ENCODE results near the gene SYTL2. TPM values are rescaled to one million over a fixed set of nuclear protein-coding genes. Genes with fewer than 3 reads are reported as not detected.
"Not testable (repeated sequence)": the region's sequence is repeated elsewhere in the genome, so short reads cannot be mapped to it uniquely, and the experiment has no call there.

SYTL2 gene
- total RNA-seq, 2 donors from 2014 or later = 1.7 to 3.4 TPM

GRCh38 chr11:85661972-85662664, 148.8 kb downstream of the SYTL2 start:
- peaks cover 32% of the 10 kb centered on the region for H3K4me1 Mint-ChIP-seq
- peaks cover 45% of the 10 kb centered on the region for H3K36me3 Mint-ChIP-seq (ENCODE audit: low read depth)
- peak overlapping the region; percentile 95 for H3K9ac ChIP-seq (ENCODE audit: extremely low read depth, low read length, poor library complexity, severe bottlenecking)

DNA sequence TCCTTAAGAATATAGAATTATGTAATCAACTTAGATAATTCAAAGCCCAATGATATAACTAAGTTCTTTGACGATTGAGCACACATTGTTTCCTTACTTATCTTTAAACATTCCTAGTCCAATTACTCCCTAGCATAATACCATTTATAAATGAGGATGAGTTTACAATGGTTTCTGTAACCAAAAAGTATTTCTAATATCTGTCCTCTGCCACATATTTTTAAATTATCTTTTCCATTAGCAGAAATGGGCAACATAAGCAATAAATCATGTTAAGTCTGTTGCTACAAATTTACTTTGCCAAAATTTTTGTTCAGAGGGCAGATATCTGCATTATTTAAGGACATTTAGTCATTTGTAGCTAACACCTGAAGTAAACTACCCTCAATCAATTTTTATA, 152.8 kb downstream of the SYTL2 start:
- Mint-ChIP-seq H3K27ac (no peak overlapping the region), H3K36me3 (ENCODE audit: low read depth) (peaks cover 40% of the 10 kb centered on the region), H3K4me3 (no peak overlapping the region), H3K4me1 (peaks cover 27% of the 10 kb centered on the region), H3K27me3 (ENCODE audit: insufficient read depth) (no peaks in the 10 kb centered on the region), H3K9me3 (no peaks in the 10 kb centered on the region)
- peaks cover 82% of the 10 kb centered on the region for H3K36me3 ChIP-seq (ENCODE audit: control insufficient read depth, insufficient read depth, low read length)
- DNase-seq = no peak
- H3K4me1 ChIP-seq (ENCODE audit: control insufficient read depth, insufficient read depth, low read length) = no peaks in the 10 kb centered on the region
- H3K9me3 ChIP-seq (ENCODE audit: control insufficient read depth, low read length) = no peaks in the 10 kb centered on the region
- no peak overlapping the region for H3K27ac ChIP-seq (ENCODE audit: low read depth, low read length)
- no peak overlapping the region for H3K9ac ChIP-seq (ENCODE audit: extremely low read depth, low read length, poor library complexity, severe bottlenecking)
- no CpG with 5 or more reads among the region's 1 CpG for WGBS, 2 experiments (ENCODE audit: insufficient coverage in 1 of 2, insufficient read length in 1 of 2)
- TF ChIP-seq CTCF (conservative IDR thresholded peaks at IDR 0.05) = no peak
- H3K27me3 ChIP-seq (ENCODE audit: control insufficient read depth, insufficient read depth, low read length, poor library complexity, severe bottlenecking) = no peaks in the 10 kb centered on the region
- peak overlapping the region; percentile 97 for H3K4me3 ChIP-seq (ENCODE audit: low read length)

More at GRCh38 chr11:85661972-85662664, 148.8 kb downstream of the SYTL2 start:
- DNase-seq = no peak
- Histone ChIP-seq H3K9me3 (ENCODE audit: control insufficient read depth, low read length) (no peaks in the 10 kb centered on the region), H3K27me3 (ENCODE audit: control insufficient read depth, insufficient read depth, low read length, poor library complexity, severe bottlenecking) (no peaks in the 10 kb centered on the region), H3K4me1 (ENCODE audit: control insufficient read depth, insufficient read depth, low read length) (no peaks in the 10 kb centered on the region), H3K27ac (ENCODE audit: low read depth, low read length) (no peak overlapping the region), H3K36me3 (ENCODE audit: control insufficient read depth, insufficient read depth, low read length) (peaks cover 55% of the 10 kb centered on the region), H3K4me3 (ENCODE audit: low read length) (peak overlapping the region; percentile 97)
- TF ChIP-seq CTCF (conservative IDR thresholded peaks at IDR 0.05) = no peak
- no peaks in the 10 kb centered on the region for H3K9me3 Mint-ChIP-seq
- WGBS, 2 experiments (ENCODE audit: insufficient coverage in 1 of 2, insufficient read length in 1 of 2) = 27 to 28% methylated on average over 3 to 4 of the region's 4 CpGs
- no peak overlapping the region for H3K27ac Mint-ChIP-seq
- no peaks in the 10 kb centered on the region for H3K27me3 Mint-ChIP-seq (ENCODE audit: insufficient read depth)
- H3K4me3 Mint-ChIP-seq = peak overlapping the region; percentile 98

DNA sequence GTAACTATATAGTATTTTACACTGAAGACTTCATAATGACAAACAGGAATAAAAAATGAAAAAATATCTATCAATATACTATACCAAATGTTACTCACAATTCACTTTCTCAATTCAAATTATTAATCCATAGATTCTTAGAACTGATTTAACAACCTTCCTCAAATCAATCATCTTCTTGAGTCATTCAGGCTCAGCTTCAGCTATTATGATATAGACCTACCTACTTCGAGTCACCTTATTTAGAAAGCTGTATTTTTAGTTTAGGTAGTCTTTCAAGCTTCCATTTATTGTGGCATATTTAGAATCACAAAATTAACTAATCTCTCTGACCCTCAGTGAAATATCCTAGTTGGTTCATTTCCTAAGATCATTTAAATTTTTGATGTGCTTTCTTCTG, 154.2 kb downstream of the SYTL2 start:
- TF ChIP-seq CTCF (conservative IDR thresholded peaks at IDR 0.05) = no peak
- Mint-ChIP-seq H3K9me3 (no peaks in the 10 kb centered on the region), H3K36me3 (ENCODE audit: low read depth) (peaks cover 38% of the 10 kb centered on the region), H3K27me3 (ENCODE audit: insufficient read depth) (no peaks in the 10 kb centered on the region), H3K4me3 (no peak overlapping the region), H3K27ac (peak overlapping the region; percentile 6), H3K4me1 (peaks cover 23% of the 10 kb centered on the region)
- no peaks in the 10 kb centered on the region for H3K27me3 ChIP-seq (ENCODE audit: control insufficient read depth, insufficient read depth, low read length, poor library complexity, severe bottlenecking)
- H3K9me3 ChIP-seq (ENCODE audit: control insufficient read depth, low read length) = no peaks in the 10 kb centered on the region
- WGBS, 2 experiments (ENCODE audit: insufficient coverage in 1 of 2, insufficient read length in 1 of 2) = no CpG with 5 or more reads among the region's 1 CpG
- peaks cover 77% of the 10 kb centered on the region for H3K36me3 ChIP-seq (ENCODE audit: control insufficient read depth, insufficient read depth, low read length)
- H3K9ac ChIP-seq (ENCODE audit: extremely low read depth, low read length, poor library complexity, severe bottlenecking) = no peak overlapping the region
- no peaks in the 10 kb centered on the region for H3K4me1 ChIP-seq (ENCODE audit: control insufficient read depth, insufficient read depth, low read length)
- H3K4me3 ChIP-seq (ENCODE audit: low read length) = no peak overlapping the region
- no peak for DNase-seq
- no peak overlapping the region for H3K27ac ChIP-seq (ENCODE audit: low read depth, low read length)

DNA sequence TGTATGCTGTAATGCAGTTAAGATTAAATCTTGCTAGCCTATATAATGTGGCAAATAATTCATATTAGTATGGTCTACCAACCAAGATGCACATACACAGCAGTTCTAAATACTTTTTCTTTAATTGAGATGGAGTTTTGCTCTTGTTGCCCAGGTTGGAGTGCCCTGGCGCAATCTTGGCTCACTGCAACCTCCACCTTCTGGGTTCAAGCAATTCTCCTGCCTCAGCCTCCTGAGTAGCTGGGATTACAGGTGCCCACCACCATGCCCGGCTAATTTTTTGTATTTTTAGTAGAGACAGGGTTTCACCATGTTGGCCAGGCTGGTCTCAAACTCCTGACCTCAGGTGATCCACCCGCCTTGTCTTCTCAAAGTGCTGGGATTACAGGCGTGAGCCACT, 156.6 kb downstream of the SYTL2 start:
- not testable (repeated sequence) for H3K27ac ChIP-seq (ENCODE audit: low read depth, low read length); H3K4me3 Mint-ChIP-seq; DNase-seq; H3K9ac ChIP-seq (ENCODE audit: extremely low read depth, low read length, poor library complexity, severe bottlenecking); H3K9me3 Mint-ChIP-seq; H3K4me1 ChIP-seq (ENCODE audit: control insufficient read depth, insufficient read depth, low read length); H3K4me3 ChIP-seq (ENCODE audit: low read length); H3K27ac Mint-ChIP-seq; H3K27me3 Mint-ChIP-seq (ENCODE audit: insufficient read depth); H3K9me3 ChIP-seq (ENCODE audit: control insufficient read depth, low read length); H3K27me3 ChIP-seq (ENCODE audit: control insufficient read depth, insufficient read depth, low read length, poor library complexity, severe bottlenecking)
- H3K4me1 Mint-ChIP-seq = peaks cover 15% of the 10 kb centered on the region
- 96 to 100% methylated on average over 1 to 3 of the region's 4 CpGs for WGBS, 2 experiments (ENCODE audit: insufficient coverage in 1 of 2, insufficient read length in 1 of 2)
- peaks cover 17% of the 10 kb centered on the region for H3K36me3 Mint-ChIP-seq (ENCODE audit: low read depth)
- H3K36me3 ChIP-seq (ENCODE audit: control insufficient read depth, insufficient read depth, low read length) = peaks cover 63% of the 10 kb centered on the region

Data from endodermal cell (in vitro differentiated cells).